NK-92 (cell line): ENCODE data around the gene NADSYN1.

Source experiments
- DNase-seq: peaks from one replicate; lab custom pipeline; 2025; ENCODE audit not compliant: unreplicated experiment; lab: John Stamatoyannopoulos, UW

NADSYN1 gene

GRCh38 chr11:71544525-71545214, 91.7 kb downstream of the NADSYN1 start:
- no peak for DNase-seq

- DNase-seq, result no peak
Measured at GRCh38 chr11:71545405-71545966, 92.5 kb downstream of the NADSYN1 start.

- DNase-seq, result no peak
Measured at GRCh38 chr11:71548120-71548519, 95.1 kb downstream of the NADSYN1 start, which contains the start of gene KRTAP5-9. Gene KRTAP5-9, plus strand, starts transcription at chr11:71548420. Its CDS starts 238 bp downstream, at chr11:71548658.

- no peak for DNase-seq
Measured at GRCh38 chr11:71548716-71549151, 95.7 kb downstream of the NADSYN1 start.
